Measurements from ENCODE around the gene CTNNA2. TPM values are rescaled to one million over a fixed set of nuclear protein-coding genes. Genes with fewer than 3 reads are reported as not detected.

Gene CTNNA2
- polyA plus RNA-seq, 2 of the 4 experiments (the other 2 are of a cell fraction), result 0.50 to 0.94 TPM

GRCh38 chr2:80209458-80209857 is 696.6 kb downstream of the CTNNA2 start:
- ATAC-seq, result no peak
- 26% methylated on average over 5 of the region's 5 CpGs for WGBS (ENCODE audit: missing lambda C conversion rate)
- no peak for DNase-seq (ENCODE audit: low read depth in 1 of 2, low spot score in 1 of 2)

DNA sequence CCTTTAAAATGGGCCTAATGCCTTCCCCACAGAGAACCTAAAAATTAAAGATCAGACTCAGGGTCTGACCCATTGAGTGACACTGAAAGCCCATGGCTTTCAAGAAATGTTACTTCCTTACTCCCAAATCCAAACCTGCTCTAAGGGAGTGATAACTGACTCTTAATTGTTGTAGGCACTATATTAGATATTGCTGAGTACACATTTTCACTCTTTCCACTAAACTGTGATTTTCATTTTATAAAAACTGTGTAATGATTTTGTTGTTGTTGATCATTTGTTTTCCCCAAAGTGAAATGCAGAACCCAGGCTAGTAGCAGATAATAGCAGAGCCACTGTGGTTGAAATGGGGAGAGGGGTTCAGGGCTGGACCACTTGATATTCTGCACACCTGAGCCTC is 704.6 kb downstream of the CTNNA2 start:
- POLR2A ChIA-PET, result no interaction called here
- H3K4me1 ChIP-seq, result no peaks in the 10 kb centered on the region
- H3K27ac ChIP-seq, result no peak overlapping the region
- TF ChIP-seq EHMT2 (IDR thresholded peaks at IDR 0.05; ENCODE audit: low read depth), result no peak
- no peak for TF ChIP-seq HOXB13 (CRISPR knock-in tag; IDR thresholded peaks at IDR 0.05; ENCODE audit: low read depth)
- peak; percentile 67 for TF ChIP-seq MAFK (IDR thresholded peaks at IDR 0.05; ENCODE audit: partially characterized antibody)
- no peak for TF ChIP-seq POLR2AphosphoS2 (conservative IDR thresholded peaks at IDR 0.05; ENCODE audit: low read length)
- TF ChIP-seq HDAC2 (IDR thresholded peaks at IDR 0.05), result no peak
- DNase-seq (ENCODE audit: low read depth in 1 of 2, low spot score in 1 of 2) (no peak), ATAC-seq (no peak), FAIRE-seq (no peak)
- H3K4me3 ChIP-seq, result no peak overlapping the region
- CTCF ChIA-PET, result no interaction called here
- peaks cover 3% of the 10 kb centered on the region; the same call in 2 of the 3 replicates for H3K9me3 ChIP-seq
- no peak overlapping the region for H3K4me2 ChIP-seq

More at GRCh38 chr2:80209458-80209857, 696.6 kb downstream of the CTNNA2 start:
- no peak overlapping the region for H3K27ac ChIP-seq
- no peaks in the 10 kb centered on the region for H3K4me1 ChIP-seq
- ChIA-PET CTCF (interaction anchor here (1.6 kb wide), 1 partner anchor 10 kb away, joined by 4 read pairs; no protein-coding TSS in a partner anchor), POLR2A (no interaction called here)
- H3K9me3 ChIP-seq, result no peaks in the 10 kb centered on the region
- TF ChIP-seq MAFK (IDR thresholded peaks at IDR 0.05; ENCODE audit: partially characterized antibody) (peak; percentile 29), HEYL (CRISPR knock-in tag; IDR thresholded peaks at IDR 0.05) (no peak)
- H3K4me3 ChIP-seq, result no peak overlapping the region
- no peak overlapping the region for H3K4me2 ChIP-seq
- FAIRE-seq, result no peak

GRCh38 chr2:80222644-80223043 is 709.8 kb downstream of the CTNNA2 start:
- Histone ChIP-seq H3K4me3 (no peak overlapping the region), H3K27ac (no peak overlapping the region), H3K4me2 (no peak overlapping the region), H3K4me1 (no peaks in the 10 kb centered on the region), H3K9me3 (0 out of 3 replicates have a peak, but pooled peaks cover 5% of the 10 kb centered on the region)
- FAIRE-seq (no peak), DNase-seq (ENCODE audit: low read depth in 1 of 2, low spot score in 1 of 2) (no peak), ATAC-seq (no peak)
- ChIA-PET CTCF (no interaction called here), POLR2A (no interaction called here)
- WGBS (ENCODE audit: missing lambda C conversion rate), result 28% methylated on average over 2 of the region's 2 CpGs
- TF ChIP-seq CTCF (IDR thresholded peaks at IDR 0.05) (no peak), NFE2L2 (conservative IDR thresholded peaks at IDR 0.05; ENCODE audit: low read length) (no peak), MAFK (IDR thresholded peaks at IDR 0.05; ENCODE audit: partially characterized antibody) (peak; percentile 65), SMC3 (IDR thresholded peaks at IDR 0.05) (no peak), PHF8 (IDR thresholded peaks at IDR 0.05; ENCODE audit: borderline replicate concordance, low read depth) (no peak)

DNA sequence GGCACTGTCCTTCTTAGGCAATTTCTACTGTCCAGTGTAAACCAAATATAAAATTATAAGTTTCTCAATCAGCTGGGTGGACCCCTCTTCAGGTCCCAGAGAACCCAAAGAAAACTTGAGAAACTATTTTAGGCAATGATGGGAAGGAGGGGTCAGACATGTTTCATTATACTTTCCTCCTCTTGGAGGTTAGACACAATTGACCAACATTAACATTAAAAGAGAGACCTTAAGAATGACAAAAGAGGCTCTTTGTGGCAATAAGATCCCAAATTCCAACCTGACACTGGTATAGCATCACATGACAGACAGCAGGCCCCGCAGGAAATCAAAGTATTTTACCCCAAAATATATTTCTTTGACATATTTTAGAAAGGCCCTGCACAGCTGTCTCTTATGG is 718.6 kb downstream of the CTNNA2 start:
- ATAC-seq (no peak), FAIRE-seq (no peak), DNase-seq (ENCODE audit: low read depth in 1 of 2, low spot score in 1 of 2) (no peak)
- Histone ChIP-seq H3K9me3 (peaks cover 2% of the 10 kb centered on the region; the same call in 1 of the 3 replicates), H3K4me3 (no peak overlapping the region), H3K4me1 (no peaks in the 10 kb centered on the region), H3K27ac (no peak overlapping the region), H3K4me2 (no peak overlapping the region)
- 3% methylated on average over 1 of the region's 1 CpG for WGBS (ENCODE audit: missing lambda C conversion rate)
- ChIA-PET POLR2A (no interaction called here), CTCF (no interaction called here)
- TF ChIP-seq EHF (CRISPR knock-in tag; IDR thresholded peaks at IDR 0.05) (no peak), POLR2AphosphoS2 (conservative IDR thresholded peaks at IDR 0.05; ENCODE audit: low read length) (no peak), KDM5A (IDR thresholded peaks at IDR 0.05) (no peak), HOXA7 (CRISPR knock-in tag; IDR thresholded peaks at IDR 0.05) (no peak), PHF8 (IDR thresholded peaks at IDR 0.05; ENCODE audit: borderline replicate concordance, low read depth) (no peak), HDAC2 (IDR thresholded peaks at IDR 0.05) (no peak), BHLHE40 (IDR thresholded peaks at IDR 0.05; ENCODE audit: low read depth, low read length) (no peak), SMC3 (IDR thresholded peaks at IDR 0.05) (no peak)
- TF ChIP-seq, protein P1, sequence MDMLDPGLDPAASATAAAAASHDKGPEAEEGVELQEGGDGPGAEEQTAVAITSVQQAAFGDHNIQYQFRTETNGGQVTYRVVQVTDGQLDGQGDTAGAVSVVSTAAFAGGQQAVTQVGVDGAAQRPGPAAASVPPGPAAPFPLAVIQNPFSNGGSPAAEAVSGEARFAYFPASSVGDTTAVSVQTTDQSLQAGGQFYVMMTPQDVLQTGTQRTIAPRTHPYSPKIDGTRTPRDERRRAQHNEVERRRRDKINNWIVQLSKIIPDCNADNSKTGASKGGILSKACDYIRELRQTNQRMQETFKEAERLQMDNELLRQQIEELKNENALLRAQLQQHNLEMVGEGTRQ (IDR thresholded peaks at IDR 0.05), result no peak
- TF ChIP-seq, protein P2, sequence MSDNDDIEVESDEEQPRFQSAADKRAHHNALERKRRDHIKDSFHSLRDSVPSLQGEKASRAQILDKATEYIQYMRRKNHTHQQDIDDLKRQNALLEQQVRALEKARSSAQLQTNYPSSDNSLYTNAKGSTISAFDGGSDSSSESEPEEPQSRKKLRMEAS (IDR thresholded peaks at IDR 0.05), result no peak

Measured in A549 (cell line).